Stimulated activated naive CD8-positive, alpha-beta T cell treated with anti-CD3 and anti-CD28 coated beads, Interleukin-15, Interleukin-2, amounts not matched to agents 100 ng/mL and 50 ng/mL, for 24 hours (primary cell): ENCODE measurements around the gene CASD1.

ENCODE experiments used
- H3K27ac Mint-ChIP-seq: one replicate; pipeline ENCODE4 v1.8.0; 2021; ENCODE audit warnings: mild to moderate bottlenecking, mixed read lengths
- H3K27me3 Mint-ChIP-seq: one replicate; pipeline ENCODE4 v1.8.0; 2021; ENCODE audit warnings: mixed read lengths
- H3K36me3 Mint-ChIP-seq: one replicate; pipeline ENCODE4 v1.8.0; 2021; ENCODE audit warnings: low read depth, mixed read lengths
- H3K4me1 Mint-ChIP-seq: one replicate; pipeline ENCODE4 v1.8.0; 2021; ENCODE audit warnings: low read depth, mixed read lengths
- H3K4me3 Mint-ChIP-seq: one replicate; pipeline ENCODE4 v1.8.0; 2021; ENCODE audit warnings: mild to moderate bottlenecking, mixed read lengths
- H3K9me3 Mint-ChIP-seq: one replicate; pipeline ENCODE4 v1.8.0; 2021; ENCODE audit warnings: mixed read lengths

The CASD1 gene

DNA sequence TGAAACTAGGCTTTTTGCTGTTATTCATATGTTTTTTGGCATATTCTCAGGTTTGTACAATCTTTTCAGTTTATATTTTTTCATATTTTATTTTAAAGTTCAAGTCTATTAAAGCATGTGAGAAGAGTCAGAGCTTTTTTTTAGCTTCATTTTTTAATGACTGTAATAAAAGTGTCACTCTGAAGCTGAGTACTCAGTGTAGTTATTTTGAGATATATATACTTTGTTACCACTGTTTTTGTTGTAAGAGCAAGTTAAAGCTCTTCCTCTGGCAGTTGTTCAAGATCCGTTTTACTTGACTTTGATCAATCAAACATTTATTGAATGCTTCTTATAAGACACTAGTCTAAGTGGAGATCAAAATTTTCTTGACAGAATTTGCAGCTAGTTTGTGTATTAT, 37.5 kb downstream of the CASD1 start:
- Mint-ChIP-seq H3K4me3 (no peak overlapping the region), H3K27ac (no peak overlapping the region), H3K36me3 (peaks cover 34% of the 10 kb centered on the region), H3K9me3 (no peaks in the 10 kb centered on the region), H3K4me1 (no peaks in the 10 kb centered on the region), H3K27me3 (no peaks in the 10 kb centered on the region)

DNA sequence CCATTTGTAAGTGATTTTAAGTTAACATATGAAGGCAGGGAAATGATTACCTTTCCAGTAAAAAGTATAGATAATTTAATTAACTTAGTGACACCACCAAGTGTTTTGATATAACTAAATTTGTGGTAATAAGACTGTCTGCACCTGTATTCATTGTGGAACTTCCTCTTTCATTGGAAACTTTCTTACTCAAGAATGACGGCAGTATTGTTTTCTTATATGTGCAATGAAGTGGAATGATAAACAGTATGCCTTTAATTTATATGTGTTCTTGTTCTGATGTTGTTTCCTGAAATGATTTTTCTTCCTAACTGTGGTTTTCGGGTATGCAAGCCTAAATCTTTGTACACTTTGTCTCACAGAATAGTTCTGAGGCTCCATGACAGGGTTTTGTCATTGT, 46.4 kb downstream of the CASD1 start:
- H3K9me3 Mint-ChIP-seq: no peaks in the 10 kb centered on the region
- peaks cover 53% of the 10 kb centered on the region for H3K36me3 Mint-ChIP-seq
- H3K4me1 Mint-ChIP-seq: no peaks in the 10 kb centered on the region
- H3K27ac Mint-ChIP-seq: no peak overlapping the region
- H3K4me3 Mint-ChIP-seq: no peak overlapping the region
- H3K27me3 Mint-ChIP-seq: no peaks in the 10 kb centered on the region

- H3K27me3 Mint-ChIP-seq: no peaks in the 10 kb centered on the region
- H3K9me3 Mint-ChIP-seq: no peaks in the 10 kb centered on the region
- peaks cover 50% of the 10 kb centered on the region for H3K36me3 Mint-ChIP-seq
- H3K27ac Mint-ChIP-seq: no peak overlapping the region
- no peak overlapping the region for H3K4me3 Mint-ChIP-seq
- H3K4me1 Mint-ChIP-seq: no peaks in the 10 kb centered on the region
Measured at GRCh38 chr7:94557215-94557614, 47.6 kb downstream of the CASD1 start.

- peaks cover 35% of the 10 kb centered on the region for H3K36me3 Mint-ChIP-seq
- no peak overlapping the region for H3K4me3 Mint-ChIP-seq
- no peaks in the 10 kb centered on the region for H3K9me3 Mint-ChIP-seq
- no peaks in the 10 kb centered on the region for H3K27me3 Mint-ChIP-seq
- H3K27ac Mint-ChIP-seq: no peak overlapping the region
- no peaks in the 10 kb centered on the region for H3K4me1 Mint-ChIP-seq
Measured at GRCh38 chr7:94559972-94560371, 50.4 kb downstream of the CASD1 start.

DNA sequence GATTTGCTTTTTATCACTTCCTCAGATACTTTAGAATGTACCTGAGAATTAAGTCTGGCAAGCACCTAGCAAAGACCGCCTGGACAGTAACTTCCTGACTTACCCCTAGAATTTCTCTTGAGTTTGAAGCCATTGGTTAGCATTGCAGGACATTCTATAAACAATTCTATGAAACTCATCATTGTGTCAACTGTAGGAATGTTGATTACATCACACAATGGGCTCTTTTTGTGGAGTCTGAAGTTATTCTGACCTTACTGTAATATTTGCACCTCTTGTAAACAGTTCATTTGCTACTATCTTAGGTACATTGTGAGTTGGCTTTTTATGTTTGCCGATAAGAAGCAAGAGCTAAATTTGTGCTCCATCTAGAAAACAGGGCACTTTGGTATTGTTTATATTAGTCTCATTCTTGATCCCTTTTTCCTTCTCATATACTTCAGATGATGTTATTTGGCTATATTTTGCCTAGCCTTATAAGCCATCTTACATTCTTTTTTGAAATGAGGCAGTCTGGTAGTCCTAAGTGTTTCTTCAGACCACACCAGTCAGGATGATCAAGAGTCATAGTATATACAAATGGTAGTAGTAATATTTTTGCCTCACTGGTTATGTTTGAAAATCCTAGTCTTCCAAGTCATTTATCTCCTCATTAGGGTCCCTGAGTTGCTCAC, 52.4 kb downstream of the CASD1 start:
- H3K9me3 Mint-ChIP-seq: no peaks in the 10 kb centered on the region
- H3K36me3 Mint-ChIP-seq: peaks cover 26% of the 10 kb centered on the region
- H3K4me1 Mint-ChIP-seq: no peaks in the 10 kb centered on the region
- no peak overlapping the region for H3K4me3 Mint-ChIP-seq
- H3K27me3 Mint-ChIP-seq: no peaks in the 10 kb centered on the region
- H3K27ac Mint-ChIP-seq: no peak overlapping the region

DNA sequence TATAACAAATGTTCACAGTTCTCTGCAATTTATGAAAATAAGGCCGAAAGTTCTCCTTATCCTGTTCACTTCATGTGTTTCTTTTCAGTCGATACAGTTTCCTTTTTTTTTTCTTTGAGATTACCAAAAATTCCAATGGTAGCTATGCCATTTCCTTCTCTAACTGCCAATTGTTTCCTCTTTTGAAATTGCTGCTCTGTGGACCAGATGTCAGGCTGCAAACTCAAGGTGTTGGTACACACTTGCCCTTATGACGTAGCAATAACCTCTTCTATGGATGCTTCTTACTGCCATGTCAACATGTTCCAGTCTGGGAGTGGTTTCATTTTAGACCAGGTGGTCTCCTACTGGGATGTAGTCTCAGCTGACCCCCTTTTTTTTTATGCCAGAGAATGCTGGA, 52.9 kb downstream of the CASD1 start:
- H3K9me3 Mint-ChIP-seq: no peaks in the 10 kb centered on the region
- H3K27me3 Mint-ChIP-seq: no peaks in the 10 kb centered on the region
- H3K4me1 Mint-ChIP-seq: no peaks in the 10 kb centered on the region
- H3K4me3 Mint-ChIP-seq: no peak overlapping the region
- peaks cover 26% of the 10 kb centered on the region for H3K36me3 Mint-ChIP-seq
- H3K27ac Mint-ChIP-seq: no peak overlapping the region

- Mint-ChIP-seq H3K9me3 (peaks cover 2% of the 10 kb centered on the region), H3K4me3 (no peak overlapping the region), H3K27me3 (no peaks in the 10 kb centered on the region), H3K27ac (no peak overlapping the region), H3K36me3 (peaks cover 29% of the 10 kb centered on the region), H3K4me1 (no peaks in the 10 kb centered on the region)
Measured at GRCh38 chr7:94565247-94565894, 55.8 kb downstream of the CASD1 start.

GRCh38 chr7:94567396-94567795, 57.8 kb downstream of the CASD1 start:
- H3K27me3 Mint-ChIP-seq: no peaks in the 10 kb centered on the region
- no peaks in the 10 kb centered on the region for H3K4me1 Mint-ChIP-seq
- H3K36me3 Mint-ChIP-seq: peaks cover 40% of the 10 kb centered on the region
- H3K4me3 Mint-ChIP-seq: no peak overlapping the region
- H3K9me3 Mint-ChIP-seq: peaks cover 5% of the 10 kb centered on the region
- no peak overlapping the region for H3K27ac Mint-ChIP-seq

DNA sequence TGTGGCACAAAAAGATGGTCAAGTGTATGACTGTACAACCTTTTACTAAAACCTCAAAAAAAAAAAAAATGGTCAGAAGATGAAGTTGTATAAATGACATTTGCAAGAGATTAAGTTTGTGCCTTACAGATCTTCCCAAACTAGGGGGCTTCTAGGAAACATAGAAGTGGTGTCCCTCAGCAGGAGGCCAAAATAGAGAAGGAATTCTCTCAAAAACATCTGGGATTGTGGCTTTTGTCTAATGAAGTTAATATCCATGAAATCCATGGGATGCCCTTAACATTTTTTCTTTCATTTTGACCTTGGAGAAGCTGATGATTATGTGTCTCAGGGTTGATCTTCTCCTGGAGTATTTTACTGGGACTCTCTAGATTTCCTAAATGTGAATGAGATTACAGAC, 62.2 kb downstream of the CASD1 start:
- no peak overlapping the region for H3K4me3 Mint-ChIP-seq
- H3K9me3 Mint-ChIP-seq: peaks cover 24% of the 10 kb centered on the region
- H3K27ac Mint-ChIP-seq: no peak overlapping the region
- H3K27me3 Mint-ChIP-seq: no peaks in the 10 kb centered on the region
- no peaks in the 10 kb centered on the region for H3K4me1 Mint-ChIP-seq
- H3K36me3 Mint-ChIP-seq: peaks cover 78% of the 10 kb centered on the region

DNA sequence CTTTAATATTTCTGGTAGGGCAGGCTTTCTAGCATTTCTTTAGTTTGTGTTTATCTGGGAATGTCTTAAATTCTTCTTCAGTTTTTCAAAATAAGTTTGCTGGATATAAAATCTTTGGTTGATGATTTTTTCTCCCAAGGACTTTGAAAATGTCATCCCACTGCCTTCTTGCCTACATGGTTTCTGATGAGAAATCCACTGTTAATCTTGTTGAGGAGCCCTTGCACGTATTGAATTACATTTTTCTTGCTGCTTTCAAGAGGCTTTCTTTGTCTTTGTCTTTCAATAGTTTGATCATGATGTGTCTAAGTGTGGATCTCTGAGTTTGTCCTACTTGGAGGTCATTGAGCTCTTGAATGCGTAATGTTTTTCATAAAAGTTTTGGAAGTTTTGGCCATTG, 66.0 kb downstream of the CASD1 start:
- Mint-ChIP-seq H3K36me3 (peaks cover 84% of the 10 kb centered on the region), H3K4me3 (no peak overlapping the region), H3K4me1 (no peaks in the 10 kb centered on the region)

GRCh38 chr7:94576316-94576715, 66.7 kb downstream of the CASD1 start:
- Mint-ChIP-seq H3K27ac (no peak overlapping the region), H3K36me3 (peaks cover 83% of the 10 kb centered on the region)

More for the DNA sequence above, 66.0 kb downstream of the CASD1 start:
- peaks cover 21% of the 10 kb centered on the region for H3K9me3 Mint-ChIP-seq
- no peak overlapping the region for H3K27ac Mint-ChIP-seq
- no peaks in the 10 kb centered on the region for H3K27me3 Mint-ChIP-seq

GRCh38 chr7:94577357-94577756, 67.7 kb downstream of the CASD1 start:
- H3K4me1 Mint-ChIP-seq: no peaks in the 10 kb centered on the region
- no peak overlapping the region for H3K4me3 Mint-ChIP-seq
- peaks cover 25% of the 10 kb centered on the region for H3K9me3 Mint-ChIP-seq
- no peaks in the 10 kb centered on the region for H3K27me3 Mint-ChIP-seq
- peaks cover 76% of the 10 kb centered on the region for H3K36me3 Mint-ChIP-seq
- H3K27ac Mint-ChIP-seq: no peak overlapping the region

More at GRCh38 chr7:94576316-94576715, 66.7 kb downstream of the CASD1 start:
- peaks cover 24% of the 10 kb centered on the region for H3K9me3 Mint-ChIP-seq
- no peaks in the 10 kb centered on the region for H3K4me1 Mint-ChIP-seq
- H3K4me3 Mint-ChIP-seq: no peak overlapping the region
- no peaks in the 10 kb centered on the region for H3K27me3 Mint-ChIP-seq

DNA sequence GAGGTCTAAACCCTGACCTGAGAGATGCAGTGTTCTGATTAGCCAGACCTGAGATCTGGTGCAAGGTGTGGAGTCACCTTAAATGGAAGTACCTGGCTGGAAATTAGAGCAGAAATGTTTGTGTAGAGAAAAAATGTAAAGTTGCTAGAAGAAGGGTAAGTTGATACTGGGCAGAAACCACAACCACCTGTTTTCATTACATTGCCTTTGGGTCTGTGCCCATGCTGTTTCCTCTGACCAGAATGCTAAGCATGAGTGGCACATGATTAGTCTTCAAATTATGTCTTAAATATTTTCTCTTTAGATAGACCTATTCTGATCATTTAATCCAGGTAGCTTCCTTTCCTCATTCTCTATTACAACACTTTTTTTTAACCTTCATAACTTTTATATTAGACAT, 69.0 kb downstream of the CASD1 start:
- no peak overlapping the region for H3K27ac Mint-ChIP-seq
- peaks cover 68% of the 10 kb centered on the region for H3K36me3 Mint-ChIP-seq
- no peaks in the 10 kb centered on the region for H3K4me1 Mint-ChIP-seq
- no peak overlapping the region for H3K4me3 Mint-ChIP-seq
- peaks cover 20% of the 10 kb centered on the region for H3K9me3 Mint-ChIP-seq
- no peaks in the 10 kb centered on the region for H3K27me3 Mint-ChIP-seq

DNA sequence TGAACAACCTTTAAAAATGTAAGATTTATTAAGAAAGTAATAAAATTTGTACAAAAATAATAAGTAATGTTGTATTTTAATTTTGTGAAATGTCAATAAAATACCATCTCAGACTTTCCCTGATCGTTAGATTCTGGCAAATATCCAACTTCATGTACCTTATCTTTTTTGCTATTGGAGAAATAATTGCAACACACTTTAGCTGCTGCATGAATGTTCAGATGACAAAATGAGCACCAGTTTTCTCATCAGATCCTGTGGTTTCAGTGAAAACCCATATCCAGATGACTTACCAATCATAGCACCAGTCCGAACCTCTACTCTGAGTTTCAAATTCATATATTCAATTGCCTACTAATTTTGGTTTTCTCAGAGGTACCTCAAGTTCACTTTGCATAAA, 69.9 kb downstream of the CASD1 start:
- Mint-ChIP-seq H3K9me3 (peaks cover 20% of the 10 kb centered on the region), H3K36me3 (peaks cover 59% of the 10 kb centered on the region), H3K27ac (no peak overlapping the region), H3K4me3 (no peak overlapping the region), H3K4me1 (no peaks in the 10 kb centered on the region), H3K27me3 (no peaks in the 10 kb centered on the region)

DNA sequence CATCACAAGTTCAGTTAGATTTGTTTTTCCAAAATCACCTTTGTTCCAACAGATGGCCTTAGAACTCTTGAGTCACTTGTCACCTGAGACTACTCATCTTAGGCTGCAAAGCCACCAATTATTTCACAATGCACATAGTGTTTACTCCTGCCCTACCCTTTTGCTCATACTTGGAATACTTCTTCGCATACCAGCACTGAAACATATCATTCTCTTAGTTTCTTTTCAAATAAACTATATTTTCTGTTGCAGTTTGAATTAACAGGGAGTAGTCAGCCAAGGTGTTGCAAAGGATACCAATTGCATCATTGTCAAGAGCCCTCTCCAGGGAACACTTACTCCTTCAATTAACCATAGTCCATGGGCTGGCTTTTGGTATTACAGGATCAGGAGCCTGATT, 71.0 kb downstream of the CASD1 start:
- no peaks in the 10 kb centered on the region for H3K27me3 Mint-ChIP-seq
- peaks cover 49% of the 10 kb centered on the region for H3K36me3 Mint-ChIP-seq
- H3K9me3 Mint-ChIP-seq: peaks cover 11% of the 10 kb centered on the region

DNA sequence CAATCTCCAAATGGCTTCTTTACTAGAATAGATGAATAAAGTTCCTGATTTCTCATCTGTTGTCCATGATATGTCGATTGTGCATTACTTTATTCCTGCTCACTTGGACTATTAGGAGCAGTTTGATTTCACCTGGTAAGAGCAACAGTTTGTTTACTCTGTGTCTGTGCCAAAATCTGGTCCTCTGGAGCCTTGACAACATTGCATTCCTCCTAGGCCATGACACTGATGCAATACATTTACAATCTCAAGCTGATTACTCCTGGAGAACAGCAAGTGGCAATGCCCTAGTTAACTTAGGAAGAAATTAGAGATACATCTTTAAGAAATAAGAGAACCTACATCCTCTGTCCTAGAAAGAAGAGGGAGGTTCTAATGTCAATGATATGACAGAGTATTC, 74.5 kb downstream of the CASD1 start:
- peaks cover 6% of the 10 kb centered on the region for H3K9me3 Mint-ChIP-seq
- peaks cover 22% of the 10 kb centered on the region for H3K36me3 Mint-ChIP-seq
- no peak overlapping the region for H3K27ac Mint-ChIP-seq
- no peaks in the 10 kb centered on the region for H3K27me3 Mint-ChIP-seq
- no peaks in the 10 kb centered on the region for H3K4me1 Mint-ChIP-seq
- H3K4me3 Mint-ChIP-seq: no peak overlapping the region

More for the DNA sequence above, 71.0 kb downstream of the CASD1 start:
- no peak overlapping the region for H3K27ac Mint-ChIP-seq
- no peak overlapping the region for H3K4me3 Mint-ChIP-seq
- no peaks in the 10 kb centered on the region for H3K4me1 Mint-ChIP-seq
